OCI-LY3 (cell line): Measurements from ENCODE around the gene TMC6.

ENCODE experiments used
- CTCF ChIP-seq: fragments of 200-600, 300-600 bp; sonication (generic); IDR thresholded peaks from 2 replicates; pipeline ENCODE4 v1.5.1; 2014; ENCODE audit warnings: antibody characterized with exemption, low read length, low read depth
- EZH2phosphoT487 ChIP-seq: fragments of 200-600 bp; shearing (Covaris generic); IDR thresholded peaks from 2 replicates; pipeline ENCODE4 v1.6.1; 2018; ENCODE audit warnings: antibody characterized with exemption, mixed run types, low read depth

- TF ChIP-seq EZH2phosphoT487 (no peak), CTCF (no peak)
Observed at GRCh38 chr17:78129351-78130089, 965 bp upstream of the TMC6 start.
